ENCODE results near the gene C17orf75.

Gene C17orf75

DNA sequence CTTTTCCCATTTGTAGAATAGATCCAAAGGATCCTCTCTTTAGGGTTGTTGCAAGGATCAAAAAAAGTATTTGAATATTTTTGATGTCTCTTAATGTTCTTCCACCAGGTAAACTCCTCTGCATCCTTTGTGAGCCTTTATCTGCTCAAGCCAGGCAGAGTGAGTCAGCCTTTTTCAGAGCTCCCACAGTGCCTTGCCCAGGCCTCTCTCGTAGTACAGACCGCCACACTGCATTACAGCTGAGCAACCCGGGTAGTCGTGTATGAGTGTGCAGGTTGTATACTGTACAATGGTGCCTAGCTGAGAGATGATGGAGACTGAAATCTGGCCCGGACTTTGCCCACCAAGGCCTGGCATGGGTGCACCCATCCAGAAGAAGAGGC, 55.5 kb downstream of the C17orf75 start:
- no peaks in the 10 kb centered on the region for H3K9me3 ChIP-seq (ENCODE audit: severe bottlenecking)
- H3K4me3 ChIP-seq (ENCODE audit: severe bottlenecking): no peak overlapping the region
- no peaks in the 10 kb centered on the region for H3K36me3 ChIP-seq (ENCODE audit: low read depth)
- H3K27ac ChIP-seq (ENCODE audit: poor library complexity, severe bottlenecking): no peak overlapping the region
- ATAC-seq (ENCODE audit: low read depth): no peak
- TF ChIP-seq, protein P1, sequence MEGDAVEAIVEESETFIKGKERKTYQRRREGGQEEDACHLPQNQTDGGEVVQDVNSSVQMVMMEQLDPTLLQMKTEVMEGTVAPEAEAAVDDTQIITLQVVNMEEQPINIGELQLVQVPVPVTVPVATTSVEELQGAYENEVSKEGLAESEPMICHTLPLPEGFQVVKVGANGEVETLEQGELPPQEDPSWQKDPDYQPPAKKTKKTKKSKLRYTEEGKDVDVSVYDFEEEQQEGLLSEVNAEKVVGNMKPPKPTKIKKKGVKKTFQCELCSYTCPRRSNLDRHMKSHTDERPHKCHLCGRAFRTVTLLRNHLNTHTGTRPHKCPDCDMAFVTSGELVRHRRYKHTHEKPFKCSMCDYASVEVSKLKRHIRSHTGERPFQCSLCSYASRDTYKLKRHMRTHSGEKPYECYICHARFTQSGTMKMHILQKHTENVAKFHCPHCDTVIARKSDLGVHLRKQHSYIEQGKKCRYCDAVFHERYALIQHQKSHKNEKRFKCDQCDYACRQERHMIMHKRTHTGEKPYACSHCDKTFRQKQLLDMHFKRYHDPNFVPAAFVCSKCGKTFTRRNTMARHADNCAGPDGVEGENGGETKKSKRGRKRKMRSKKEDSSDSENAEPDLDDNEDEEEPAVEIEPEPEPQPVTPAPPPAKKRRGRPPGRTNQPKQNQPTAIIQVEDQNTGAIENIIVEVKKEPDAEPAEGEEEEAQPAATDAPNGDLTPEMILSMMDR (IDR thresholded peaks at IDR 0.05; ENCODE audit: poor library complexity, severe bottlenecking): no peak
- no peaks in the 10 kb centered on the region for H3K27me3 ChIP-seq (ENCODE audit: insufficient read depth, poor library complexity, severe bottlenecking)
- H3K4me1 ChIP-seq (ENCODE audit: insufficient read depth, poor library complexity, severe bottlenecking): no peaks in the 10 kb centered on the region
- no peak for DNase-seq (ENCODE audit: low spot score)

DNA sequence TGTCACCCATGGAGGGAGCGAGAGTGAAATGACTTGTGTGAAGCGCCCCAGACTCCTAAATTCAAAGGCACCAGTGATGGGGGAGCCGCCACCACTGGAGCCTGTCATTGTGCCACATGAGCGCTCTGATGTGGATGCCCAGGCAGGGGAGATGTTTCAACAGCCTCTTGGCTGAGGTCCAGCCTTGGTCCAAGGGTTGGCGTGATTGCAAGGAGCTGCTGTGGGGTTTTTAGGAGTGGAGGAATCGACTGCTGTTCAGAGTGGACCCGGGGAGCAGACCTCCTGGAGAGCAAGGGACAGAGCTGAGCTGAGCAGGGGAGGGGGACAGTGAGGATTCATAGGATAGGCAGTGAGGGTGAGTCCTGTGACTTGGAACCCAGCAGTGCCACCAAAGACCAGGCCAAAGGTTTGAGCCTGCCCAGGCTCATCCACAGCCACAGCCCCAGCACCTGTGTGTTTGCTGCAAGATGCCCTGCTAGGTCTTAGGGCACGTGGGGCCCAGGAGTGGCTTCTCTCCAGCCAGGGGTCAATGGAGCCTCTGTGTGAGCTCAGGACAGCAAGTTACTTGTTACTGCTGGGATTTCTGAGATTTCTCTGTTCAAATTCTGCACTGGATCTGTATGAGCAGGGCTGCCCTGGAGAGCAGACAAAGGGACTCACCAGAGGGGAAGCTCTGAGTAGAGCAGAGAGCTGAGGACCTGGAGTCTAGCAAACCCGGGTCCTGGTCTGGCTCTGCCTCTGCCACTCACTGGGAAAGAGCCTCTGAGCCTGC, 56.0 kb downstream of the C17orf75 start:
- DNase-seq (ENCODE audit: low spot score) (no peak), ATAC-seq (ENCODE audit: low read depth) (no peak)
- Histone ChIP-seq H3K4me3 (ENCODE audit: severe bottlenecking) (no peak overlapping the region), H3K27me3 (ENCODE audit: insufficient read depth, poor library complexity, severe bottlenecking) (no peaks in the 10 kb centered on the region), H3K9me3 (ENCODE audit: severe bottlenecking) (no peaks in the 10 kb centered on the region), H3K36me3 (ENCODE audit: low read depth) (no peaks in the 10 kb centered on the region), H3K27ac (ENCODE audit: poor library complexity, severe bottlenecking) (no peak overlapping the region), H3K4me1 (ENCODE audit: insufficient read depth, poor library complexity, severe bottlenecking) (no peaks in the 10 kb centered on the region)
- TF ChIP-seq, protein P1 (IDR thresholded peaks at IDR 0.05; ENCODE audit: poor library complexity, severe bottlenecking): no peak

DNA sequence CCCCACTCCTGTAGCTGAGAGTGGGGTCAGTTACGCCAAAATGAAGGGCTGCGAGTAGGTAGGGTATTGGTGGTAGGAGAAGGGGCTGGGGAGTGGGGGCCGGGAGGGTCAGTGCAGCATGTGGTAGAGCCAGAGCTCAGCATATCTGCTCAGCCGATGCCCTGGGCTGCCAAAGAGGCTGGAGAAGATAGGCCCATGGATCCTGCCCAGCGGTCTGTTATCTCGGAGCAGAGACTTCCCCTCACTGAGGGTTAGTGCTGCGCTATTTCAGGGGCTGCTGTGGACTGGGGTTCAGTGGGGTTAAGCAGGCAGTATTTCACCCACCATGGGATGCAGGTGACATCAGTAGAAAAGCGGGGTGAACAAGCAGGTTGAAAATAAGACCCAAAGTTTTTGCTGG, 56.7 kb downstream of the C17orf75 start:
- Histone ChIP-seq H3K9me3 (ENCODE audit: severe bottlenecking) (no peaks in the 10 kb centered on the region), H3K4me1 (ENCODE audit: insufficient read depth, poor library complexity, severe bottlenecking) (no peaks in the 10 kb centered on the region), H3K27me3 (ENCODE audit: insufficient read depth, poor library complexity, severe bottlenecking) (no peaks in the 10 kb centered on the region), H3K4me3 (ENCODE audit: severe bottlenecking) (no peak overlapping the region), H3K27ac (ENCODE audit: poor library complexity, severe bottlenecking) (no peak overlapping the region), H3K36me3 (ENCODE audit: low read depth) (no peaks in the 10 kb centered on the region)
- ATAC-seq (ENCODE audit: low read depth) (no peak), DNase-seq (ENCODE audit: low spot score) (no peak)
- TF ChIP-seq, protein P1 (IDR thresholded peaks at IDR 0.05; ENCODE audit: poor library complexity, severe bottlenecking): no peak

DNA sequence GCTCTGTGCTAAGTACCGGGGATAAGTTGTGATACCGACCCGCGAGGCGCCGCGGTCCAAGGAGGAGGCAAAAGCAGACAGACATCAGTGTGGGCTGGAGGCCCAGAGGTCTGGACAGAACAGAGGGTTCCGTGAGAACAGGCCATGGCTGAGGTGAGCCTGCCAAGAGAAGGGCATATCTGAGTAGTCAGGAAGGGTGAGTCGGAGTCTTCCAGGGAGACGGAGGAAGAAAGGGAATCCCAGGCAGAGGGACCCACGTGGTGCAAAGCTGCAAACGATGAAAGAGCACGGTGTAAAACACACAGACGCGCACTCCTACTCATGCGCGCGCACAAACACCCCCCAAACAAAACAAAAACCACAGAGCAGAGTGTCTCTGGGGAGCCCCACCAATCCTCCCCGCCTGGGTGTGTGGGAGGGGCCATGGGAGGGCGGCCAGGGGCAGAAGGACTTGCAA, 58.2 kb downstream of the C17orf75 start:
- TF ChIP-seq, protein P1 (IDR thresholded peaks at IDR 0.05; ENCODE audit: poor library complexity, severe bottlenecking): no peak
- DNase-seq (ENCODE audit: low spot score) (no peak), ATAC-seq (ENCODE audit: low read depth) (no peak)
- Histone ChIP-seq H3K27ac (ENCODE audit: poor library complexity, severe bottlenecking) (no peak overlapping the region), H3K4me3 (ENCODE audit: severe bottlenecking) (no peak overlapping the region), H3K36me3 (ENCODE audit: low read depth) (no peaks in the 10 kb centered on the region), H3K27me3 (ENCODE audit: insufficient read depth, poor library complexity, severe bottlenecking) (no peaks in the 10 kb centered on the region), H3K9me3 (ENCODE audit: severe bottlenecking) (no peaks in the 10 kb centered on the region), H3K4me1 (ENCODE audit: insufficient read depth, poor library complexity, severe bottlenecking) (no peaks in the 10 kb centered on the region)

DNA sequence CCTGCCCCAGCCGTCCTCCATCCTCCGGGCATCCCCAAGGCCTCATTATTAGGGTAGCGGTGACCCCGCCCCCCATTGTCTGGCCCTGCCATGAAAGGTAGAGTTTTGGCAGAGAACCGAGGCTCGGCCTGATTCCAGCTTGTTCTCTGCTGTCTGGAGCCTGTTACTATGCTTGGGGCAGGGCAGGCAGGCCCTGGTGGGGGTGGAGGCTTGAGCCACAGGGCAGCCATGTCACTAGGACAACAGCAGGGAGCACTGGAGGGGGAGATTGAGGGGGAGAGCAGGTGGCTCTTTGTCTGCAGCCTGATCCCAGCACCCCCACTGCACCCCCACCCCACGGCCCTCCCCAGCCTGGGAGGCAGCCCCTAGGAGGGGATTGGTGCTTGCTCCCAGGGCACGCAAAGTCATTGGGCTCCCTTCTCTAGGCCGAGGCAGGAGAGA, 60.9 kb downstream of the C17orf75 start:
- Histone ChIP-seq H3K27me3 (ENCODE audit: insufficient read depth, poor library complexity, severe bottlenecking) (no peaks in the 10 kb centered on the region), H3K27ac (ENCODE audit: poor library complexity, severe bottlenecking) (no peak overlapping the region), H3K9me3 (ENCODE audit: severe bottlenecking) (no peaks in the 10 kb centered on the region), H3K4me1 (ENCODE audit: insufficient read depth, poor library complexity, severe bottlenecking) (no peaks in the 10 kb centered on the region), H3K36me3 (ENCODE audit: low read depth) (no peaks in the 10 kb centered on the region), H3K4me3 (ENCODE audit: severe bottlenecking) (no peak overlapping the region)
- peak; percentile 58 for ATAC-seq (ENCODE audit: low read depth)
- TF ChIP-seq, protein P1 (IDR thresholded peaks at IDR 0.05; ENCODE audit: poor library complexity, severe bottlenecking): no peak
- DNase-seq (ENCODE audit: low spot score): no peak

Data from RWPE2 (cell line).